ENCODE results near the gene SLF2. TPM values are rescaled to one million over a fixed set of nuclear protein-coding genes. Genes with fewer than 3 reads are reported as not detected.

SLF2 gene
- total and polyA plus RNA-seq, 2 of the 8 experiments (the other 6 are each of a cell fraction or from before 2014, with no cell fraction given), result 5.5 to 20.9 TPM

DNA sequence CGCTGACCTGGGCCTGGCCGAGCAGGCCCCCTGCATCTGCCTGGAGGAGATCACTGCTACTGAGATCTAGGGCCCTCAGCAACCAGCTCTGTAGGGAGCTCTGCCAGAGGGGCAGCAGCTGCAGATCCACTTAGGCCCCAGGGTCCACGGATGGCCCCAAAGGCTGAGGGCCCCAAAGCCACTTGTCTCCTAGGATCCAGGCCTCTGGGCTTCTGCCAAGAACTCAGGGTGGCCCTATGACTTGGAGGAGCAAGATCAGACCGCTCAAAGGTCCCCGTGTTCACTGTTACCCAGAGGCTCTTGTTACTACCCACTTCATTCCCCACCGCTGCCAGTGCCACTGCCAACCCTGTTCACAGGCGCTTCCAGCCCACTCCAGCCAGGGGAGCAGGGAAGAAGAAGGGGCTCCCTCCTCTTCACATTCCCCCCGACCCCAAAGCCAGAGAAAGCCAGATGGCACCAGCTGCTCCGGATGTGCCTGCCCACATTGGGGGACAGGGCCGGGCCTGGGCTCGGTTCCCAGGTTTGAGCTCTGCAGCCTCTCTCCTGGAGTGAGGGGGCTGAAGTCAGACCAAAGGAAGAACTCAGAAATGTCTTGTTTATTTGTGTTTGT lies 94.4 kb downstream of the SLF2 start:
- H3K36me3 ChIP-seq (ENCODE audit: control insufficient read depth in 2 of 4, insufficient read depth in 4 of 4, low read length in 3 of 4), result peaks cover 11 to 47% (median 31%) of the 10 kb centered on the region in 4 experiments; a peak in 7 of 8 replicates
- no peak overlapping the region for H4K5ac ChIP-seq (ENCODE audit: insufficient read length, low read depth, low read length)
- no peak overlapping the region for H3K4me2 ChIP-seq (ENCODE audit: insufficient read depth in 1 of 2, low read depth in 2 of 2, low read length in 2 of 2)
- ChIA-PET POLR2A (ENCODE audit: partially characterized antibody) (interaction anchor here (0.9 to 7.5 kb wide), 5 partner anchors 9 to 37 kb away, joined by 3 to 143 read pairs (median 5); partner anchors contain the start of gene LZTS2), CTCF (ENCODE audit: partially characterized antibody) (interaction anchor here (1.2 to 26.8 kb wide), 5 partner anchors 10 to 40 kb away, joined by 5 to 464 read pairs (median 12); partner anchors contain the start of genes LZTS2, MRPL43, PDZD7 and SFXN3)
- H2AFZ ChIP-seq (ENCODE audit: low read length), result no peak overlapping the region
- H2BK15ac ChIP-seq (ENCODE audit: low read length), result no peak overlapping the region
- H3K56ac ChIP-seq (replicated peaks; ENCODE audit: insufficient read length, low read depth, low read length), result no peak overlapping the region
- H3K9me3 ChIP-seq (ENCODE audit: insufficient read depth in 2 of 2, low read depth in 1 of 2, low read length in 1 of 2), result no peaks in the 10 kb centered on the region
- H3K18ac ChIP-seq (ENCODE audit: extremely low read depth, low read length), result no peak overlapping the region
- H3K27ac ChIP-seq (ENCODE audit: low read depth, low read length), result no peak overlapping the region
- no peak overlapping the region for H2BK20ac ChIP-seq (ENCODE audit: low read length)
- no peak overlapping the region for H3K9ac ChIP-seq (replicated peaks in 1 of 4; ENCODE audit: extremely low read depth in 1 of 4, low read depth in 3 of 4, low read length in 3 of 4)
- no peaks in the 10 kb centered on the region for H3K27me3 ChIP-seq (replicated peaks in 1 of 4; ENCODE audit: control insufficient read depth in 3 of 4, extremely low read depth in 1 of 4, insufficient read depth in 3 of 4, low read length in 3 of 4)
- no peak overlapping the region for H3K23ac ChIP-seq (ENCODE audit: insufficient read length)
- no peak overlapping the region for H3K4ac ChIP-seq (replicated peaks; ENCODE audit: insufficient read length, low read depth, low read length)
- no peak overlapping the region for H4K91ac ChIP-seq (replicated peaks; ENCODE audit: insufficient read length, low read length)
- no peak for FAIRE-seq
- H2BK12ac ChIP-seq (ENCODE audit: low read depth, low read length), result no peak overlapping the region
- no peak overlapping the region for H2BK5ac ChIP-seq (ENCODE audit: low read depth, low read length)
- peaks cover 2 to 16% of the 10 kb centered on the region in 2 experiments for H4K20me1 ChIP-seq (replicated peaks in 1 of 2; ENCODE audit: control insufficient read depth in 1 of 2, insufficient read depth in 2 of 2, low read length in 2 of 2)
- no peak overlapping the region for H2AK5ac ChIP-seq (ENCODE audit: low read depth, low read length)
- H3K23me2 ChIP-seq (ENCODE audit: low read depth, low read length), result no peaks in the 10 kb centered on the region
- 93% methylated on average over 10 of the region's 11 CpGs; no CpG with 5 or more reads in 1 of the 2 experiments for WGBS, 2 experiments (ENCODE audit: extremely low coverage in 1 of 2, insufficient coverage in 1 of 2, insufficient read length in 1 of 2, insufficient replicate concordance in 2 of 2, low coverage in 1 of 2, low lambda C conversion rate in 2 of 2, missing lambda C conversion rate in 1 of 2)
- H3K79me1 ChIP-seq (ENCODE audit: low read depth, low read length), result peaks cover 3% of the 10 kb centered on the region; the same call in 1 of the 2 replicates
- H3K14ac ChIP-seq (ENCODE audit: insufficient read length), result no peak overlapping the region
- peaks cover 0 to 12% (median 5%) of the 10 kb centered on the region in 4 experiments; a peak in 5 of 7 replicates for H3K4me1 ChIP-seq (replicated peaks in 1 of 4; ENCODE audit: control insufficient read depth in 3 of 4, insufficient read depth in 4 of 4, low read length in 3 of 4)
- H3K4me3 ChIP-seq (ENCODE audit: extremely low read depth in 1 of 4, insufficient read depth in 2 of 4, low read depth in 3 of 4, low read length in 4 of 4), result no peak overlapping the region
- peaks cover 0 to 6% of the 10 kb centered on the region in 2 experiments; a peak in 1 of 4 replicates for H3K79me2 ChIP-seq (ENCODE audit: control insufficient read depth in 1 of 2, insufficient read depth in 2 of 2, low read length in 2 of 2)
- DNase-seq (ENCODE audit: low read depth in 1 of 2, low spot score in 2 of 2), result no peak
- H2BK120ac ChIP-seq (replicated peaks; ENCODE audit: low read depth, low read length), result no peak overlapping the region
- H4K8ac ChIP-seq (ENCODE audit: extremely low read depth, insufficient read depth, low read length), result peak overlapping the region; percentile 46; the same call in 1 of the 2 replicates
- TF ChIP-seq MAFK (IDR thresholded peaks at IDR 0.05; ENCODE audit: low read depth, low read length) (no peak), TBP (IDR thresholded peaks at IDR 0.05; ENCODE audit: low read depth, low read length) (no peak), EZH2 (IDR thresholded peaks at IDR 0.05; ENCODE audit: low read depth, low read length, severe bottlenecking) (no peak), GTF2F1 (IDR thresholded peaks at IDR 0.05; ENCODE audit: borderline replicate concordance, low read depth, low read length) (no peak), HDAC2 (IDR thresholded peaks at IDR 0.05; ENCODE audit: borderline replicate concordance in 1 of 2, low read depth in 2 of 2, low read length in 2 of 2) (no peak), CREB1 (IDR thresholded peaks at IDR 0.05) (no peak)
- TF ChIP-seq, protein P1, sequence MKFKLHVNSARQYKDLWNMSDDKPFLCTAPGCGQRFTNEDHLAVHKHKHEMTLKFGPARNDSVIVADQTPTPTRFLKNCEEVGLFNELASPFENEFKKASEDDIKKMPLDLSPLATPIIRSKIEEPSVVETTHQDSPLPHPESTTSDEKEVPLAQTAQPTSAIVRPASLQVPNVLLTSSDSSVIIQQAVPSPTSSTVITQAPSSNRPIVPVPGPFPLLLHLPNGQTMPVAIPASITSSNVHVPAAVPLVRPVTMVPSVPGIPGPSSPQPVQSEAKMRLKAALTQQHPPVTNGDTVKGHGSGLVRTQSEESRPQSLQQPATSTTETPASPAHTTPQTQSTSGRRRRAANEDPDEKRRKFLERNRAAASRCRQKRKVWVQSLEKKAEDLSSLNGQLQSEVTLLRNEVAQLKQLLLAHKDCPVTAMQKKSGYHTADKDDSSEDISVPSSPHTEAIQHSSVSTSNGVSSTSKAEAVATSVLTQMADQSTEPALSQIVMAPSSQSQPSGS (IDR thresholded peaks at IDR 0.05; ENCODE audit: low read length), result no peak
